ENCODE results near the gene DENR.

DENR gene

GRCh38 chr12:122807651-122808050, 55.0 kb downstream of the DENR start:
- no peak for TF ChIP-seq CTCF (IDR thresholded peaks at IDR 0.05; ENCODE audit: insufficient read depth, low read depth, low read length, missing control alignments)
- H3K4me3 ChIP-seq (ENCODE audit: low read length), result no peak overlapping the region
- DNase-seq (ENCODE audit: low read depth), result no peak

GRCh38 chr12:122811777-122812176, 59.2 kb downstream of the DENR start:
- TF ChIP-seq CTCF (IDR thresholded peaks at IDR 0.05; ENCODE audit: insufficient read depth, low read depth, low read length, missing control alignments), result no peak
- DNase-seq (ENCODE audit: low read depth), result no peak
- no peak overlapping the region for H3K4me3 ChIP-seq (ENCODE audit: low read length)

- DNase-seq (ENCODE audit: low read depth), result no peak
- H3K4me3 ChIP-seq (ENCODE audit: low read length), result no peak overlapping the region
- TF ChIP-seq CTCF (IDR thresholded peaks at IDR 0.05; ENCODE audit: insufficient read depth, low read depth, low read length, missing control alignments), result no peak
These were observed 60.7 kb downstream of the DENR start for GRCh38 chr12:122813310-122813713.

- no peak for DNase-seq (ENCODE audit: low read depth)
- H3K4me3 ChIP-seq (ENCODE audit: low read length), result no peak overlapping the region
- TF ChIP-seq CTCF (IDR thresholded peaks at IDR 0.05; ENCODE audit: insufficient read depth, low read depth, low read length, missing control alignments), result no peak
These were observed 66.7 kb downstream of the DENR start for GRCh38 chr12:122819209-122819785.

GRCh38 chr12:122820138-122820537, 67.5 kb downstream of the DENR start:
- TF ChIP-seq CTCF (IDR thresholded peaks at IDR 0.05; ENCODE audit: insufficient read depth, low read depth, low read length, missing control alignments), result no peak
- no peak for DNase-seq (ENCODE audit: low read depth)
- no peak overlapping the region for H3K4me3 ChIP-seq (ENCODE audit: low read length)
